GM06990 (cell line): ENCODE results near the gene GKN1.
A peak's percentile ranks its signal among the peaks of the same experiment; 100 is the strongest.

ENCODE experiments used
- DNase-seq: peaks from one replicate; pipeline ENCODE4 v3.0.0-alpha.2; 2011; ENCODE audit not compliant: insufficient read length; ENCODE audit errors: extremely low read depth
- H3K27me3 ChIP-seq: replicated peaks from 2 replicates; pipeline ENCODE4 v1.6.0; 2011; ENCODE audit warnings: low read length; ENCODE audit not compliant: control insufficient read depth, insufficient read depth
- H3K36me3 ChIP-seq: 2 replicates; pipeline ENCODE4 v1.5.1; 2011; ENCODE audit warnings: low read length; ENCODE audit not compliant: control insufficient read depth, insufficient read depth
- H3K4me3 ChIP-seq: replicated peaks from 2 replicates; pipeline ENCODE4 v1.5.1; 2011; ENCODE audit warnings: low read depth, mild to moderate bottlenecking, control low read depth, low read length
- TF ChIP-seq, protein P1 (sequence below): IDR thresholded peaks from 2 replicates; pipeline ENCODE4 v1.5.1; 2011; ENCODE audit warnings: low read length, control low read depth, mild to moderate bottlenecking, inconsistent platforms; ENCODE audit not compliant: insufficient read depth, poor library complexity, severe bottlenecking

Gene GKN1

DNA sequence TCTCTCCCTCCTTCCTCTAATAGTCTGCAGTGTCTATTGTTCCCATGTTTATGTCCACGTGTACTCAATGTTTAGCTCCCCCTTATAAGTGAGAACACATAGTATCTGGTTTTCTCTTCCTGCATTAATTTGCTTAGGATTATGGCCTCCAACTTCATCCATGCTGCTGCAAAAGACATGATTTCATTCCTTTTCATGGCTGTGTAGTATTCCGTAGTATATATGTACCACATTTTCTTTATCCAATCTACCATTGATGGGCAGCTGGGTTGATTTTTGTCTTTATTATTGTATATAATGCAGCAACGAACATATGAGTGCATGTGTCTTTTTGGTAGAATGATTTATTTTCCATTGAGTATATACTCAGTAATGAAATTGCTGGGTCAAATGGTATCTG, 35.5 kb upstream of the GKN1 start:
- DNase-seq = no peak
- Histone ChIP-seq H3K36me3 (no peaks in the 10 kb centered on the region), H3K4me3 (no peak overlapping the region), H3K27me3 (peaks cover 2% of the 10 kb centered on the region)
- TF ChIP-seq, protein P1, sequence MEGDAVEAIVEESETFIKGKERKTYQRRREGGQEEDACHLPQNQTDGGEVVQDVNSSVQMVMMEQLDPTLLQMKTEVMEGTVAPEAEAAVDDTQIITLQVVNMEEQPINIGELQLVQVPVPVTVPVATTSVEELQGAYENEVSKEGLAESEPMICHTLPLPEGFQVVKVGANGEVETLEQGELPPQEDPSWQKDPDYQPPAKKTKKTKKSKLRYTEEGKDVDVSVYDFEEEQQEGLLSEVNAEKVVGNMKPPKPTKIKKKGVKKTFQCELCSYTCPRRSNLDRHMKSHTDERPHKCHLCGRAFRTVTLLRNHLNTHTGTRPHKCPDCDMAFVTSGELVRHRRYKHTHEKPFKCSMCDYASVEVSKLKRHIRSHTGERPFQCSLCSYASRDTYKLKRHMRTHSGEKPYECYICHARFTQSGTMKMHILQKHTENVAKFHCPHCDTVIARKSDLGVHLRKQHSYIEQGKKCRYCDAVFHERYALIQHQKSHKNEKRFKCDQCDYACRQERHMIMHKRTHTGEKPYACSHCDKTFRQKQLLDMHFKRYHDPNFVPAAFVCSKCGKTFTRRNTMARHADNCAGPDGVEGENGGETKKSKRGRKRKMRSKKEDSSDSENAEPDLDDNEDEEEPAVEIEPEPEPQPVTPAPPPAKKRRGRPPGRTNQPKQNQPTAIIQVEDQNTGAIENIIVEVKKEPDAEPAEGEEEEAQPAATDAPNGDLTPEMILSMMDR = no peak

GRCh38 chr2:68939962-68940361, 34.5 kb upstream of the GKN1 start:
- Histone ChIP-seq H3K36me3 (no peaks in the 10 kb centered on the region), H3K27me3 (peaks cover 2% of the 10 kb centered on the region), H3K4me3 (no peak overlapping the region)
- DNase-seq = no peak
- TF ChIP-seq, protein P1 = no peak

DNA sequence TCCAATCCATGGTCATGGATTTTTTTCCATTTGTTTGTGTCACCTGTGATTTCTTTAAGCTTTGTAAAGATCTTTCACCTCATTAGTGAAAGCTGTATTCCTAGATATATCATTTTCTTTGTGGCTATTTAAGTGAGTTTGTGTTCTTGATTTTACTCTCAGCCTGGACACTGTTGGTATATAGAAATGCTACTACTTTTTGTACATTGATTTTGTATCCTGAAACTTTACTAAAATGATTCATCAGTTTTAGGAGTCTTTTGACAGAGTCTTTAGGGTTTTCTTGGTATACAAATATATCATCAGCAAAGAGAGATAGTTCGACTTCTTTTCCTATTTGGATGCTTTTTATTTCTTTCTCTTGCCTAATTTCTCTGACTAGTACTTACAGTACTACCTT, 34.1 kb upstream of the GKN1 start:
- no peak for DNase-seq
- Histone ChIP-seq H3K27me3 (peaks cover 2% of the 10 kb centered on the region), H3K36me3 (no peaks in the 10 kb centered on the region), H3K4me3 (no peak overlapping the region)
- TF ChIP-seq, protein P1 = no peak

GRCh38 chr2:68942827-68943226, 31.6 kb upstream of the GKN1 start:
- no peak for DNase-seq
- no peaks in the 10 kb centered on the region for H3K36me3 ChIP-seq
- H3K4me3 ChIP-seq = no peak overlapping the region
- H3K27me3 ChIP-seq = no peaks in the 10 kb centered on the region
- TF ChIP-seq, protein P1 = no peak

GRCh38 chr2:68943581-68944568, 30.6 kb upstream of the GKN1 start:
- Histone ChIP-seq H3K27me3 (no peaks in the 10 kb centered on the region), H3K36me3 (no peaks in the 10 kb centered on the region), H3K4me3 (no peak overlapping the region)
- DNase-seq = peak; percentile 15
- TF ChIP-seq, protein P1 = peak; percentile 80
